Neural crest cell (in vitro differentiated cells): Measurements from ENCODE around the gene BRCA1. TPM values are rescaled to one million over a fixed set of nuclear protein-coding genes. Genes with fewer than 3 reads are reported as not detected.
"Not testable (repeated sequence)": the region's sequence is repeated elsewhere in the genome, so short reads cannot be mapped to it uniquely, and the experiment has no call there.

ENCODE experiments used
- DNase-seq: peaks from one replicate; pipeline ENCODE4 v3.0.0; 2021; ENCODE audit warnings: low read depth, mixed read lengths, low spot score
- H3K27ac Mint-ChIP-seq: one replicate; pipeline ENCODE4 v1.8.0; 2021; ENCODE audit warnings: mild to moderate bottlenecking, mixed read lengths; ENCODE audit not compliant: unreplicated experiment
- H3K27me3 Mint-ChIP-seq: 2 replicates; pipeline ENCODE4 v1.8.0; 2021; ENCODE audit warnings: low read depth, mild to moderate bottlenecking, mixed read lengths
- H3K36me3 Mint-ChIP-seq: 2 replicates; pipeline ENCODE4 v1.8.0; 2021; ENCODE audit warnings: low read depth, mild to moderate bottlenecking, mixed read lengths
- H3K4me1 Mint-ChIP-seq: 2 replicates; pipeline ENCODE4 v1.8.0; 2021; ENCODE audit warnings: mixed read lengths
- H3K4me3 Mint-ChIP-seq: one replicate; pipeline ENCODE4 v1.8.0; 2021; ENCODE audit warnings: mild to moderate bottlenecking, mixed read lengths
- H3K9me3 Mint-ChIP-seq: 2 replicates; pipeline ENCODE4 v1.8.0; 2021; ENCODE audit warnings: mixed read lengths
- CTCF ChIP-seq: fragments of 200-600 bp; sonication (generic); conservative IDR thresholded peaks from 2 replicates; pipeline ENCODE4 v1.5.0; 2021; ENCODE audit warnings: antibody characterized with exemption, mild to moderate bottlenecking
- total RNA-seq: library from RNA; stranded (reverse); gene quantifications from 2 replicates; pipeline ENCODE4 v1.2.1, GENCODE V29; 2021

Gene BRCA1
- total RNA-seq, 1 donor from 2014 or later: 62.4 TPM

GRCh38 chr17:43135454-43135819, 10.3 kb upstream of the BRCA1 start:
- no peak for TF ChIP-seq CTCF
- no peak for DNase-seq
- Mint-ChIP-seq H3K27ac (no peak overlapping the region), H3K27me3 (no peaks in the 10 kb centered on the region), H3K9me3 (no peaks in the 10 kb centered on the region), H3K4me1 (no peaks in the 10 kb centered on the region), H3K36me3 (no peaks in the 10 kb centered on the region), H3K4me3 (no peak overlapping the region)

- no peak for TF ChIP-seq CTCF
- Mint-ChIP-seq H3K27ac (no peak overlapping the region), H3K4me1 (no peaks in the 10 kb centered on the region), H3K4me3 (no peak overlapping the region), H3K27me3 (no peaks in the 10 kb centered on the region), H3K36me3 (no peaks in the 10 kb centered on the region), H3K9me3 (no peaks in the 10 kb centered on the region)
- DNase-seq: no peak
Observed at GRCh38 chr17:43134774-43135453, 9.8 kb upstream of the BRCA1 start.

- not testable (repeated sequence) for H3K4me1 Mint-ChIP-seq, H3K27me3 Mint-ChIP-seq, DNase-seq, H3K4me3 Mint-ChIP-seq, H3K36me3 Mint-ChIP-seq, H3K9me3 Mint-ChIP-seq
- peak overlapping the region; percentile 43 for H3K27ac Mint-ChIP-seq
Observed at GRCh38 chr17:43133439-43133838, 8.3 kb upstream of the BRCA1 start.

- no peak overlapping the region for H3K27ac Mint-ChIP-seq
- peaks cover 3% of the 10 kb centered on the region for H3K36me3 Mint-ChIP-seq
- H3K27me3 Mint-ChIP-seq: no peaks in the 10 kb centered on the region
- TF ChIP-seq CTCF: no peak
- DNase-seq: no peak
- H3K4me3 Mint-ChIP-seq: no peak overlapping the region
- H3K9me3 Mint-ChIP-seq: no peaks in the 10 kb centered on the region
- H3K4me1 Mint-ChIP-seq: peaks cover 4% of the 10 kb centered on the region
Observed at GRCh38 chr17:43132117-43132516, 7.0 kb upstream of the BRCA1 start.

GRCh38 chr17:43129671-43130010, 4.5 kb upstream of the BRCA1 start:
- no peak for TF ChIP-seq CTCF
- Mint-ChIP-seq H3K4me3 (no peak overlapping the region), H3K27ac (no peak overlapping the region), H3K36me3 (peaks cover 3% of the 10 kb centered on the region), H3K27me3 (no peaks in the 10 kb centered on the region), H3K4me1 (peaks cover 18% of the 10 kb centered on the region), H3K9me3 (no peaks in the 10 kb centered on the region)
- no peak for DNase-seq

GRCh38 chr17:43127333-43127876, 2.2 kb upstream of the BRCA1 start:
- not testable (repeated sequence) for H3K27ac Mint-ChIP-seq, H3K27me3 Mint-ChIP-seq
- H3K4me3 Mint-ChIP-seq: peak overlapping the region; percentile 82

More at GRCh38 chr17:43127333-43127876, 2.2 kb upstream of the BRCA1 start:
- not testable (repeated sequence) for H3K36me3 Mint-ChIP-seq, H3K9me3 Mint-ChIP-seq, DNase-seq
- peaks cover 23% of the 10 kb centered on the region for H3K4me1 Mint-ChIP-seq
